HG02763 (cell line): Measurements from ENCODE around the gene PLXNC1.

Experiments used
- ATAC-seq: cut with Tn5 transposase; IDR thresholded peaks from one replicate; pipeline ENCODE4 v1.9.1; 2021; ENCODE audit warnings: mild to moderate bottlenecking, moderate library complexity; ENCODE audit not compliant: unreplicated experiment

Gene PLXNC1

GRCh38 chr12:94262228-94263010 lies 114.0 kb downstream of the PLXNC1 start:
- peak; percentile 32 for ATAC-seq

- peak; percentile 32 for ATAC-seq
These were observed 114.8 kb downstream of the PLXNC1 start for GRCh38 chr12:94263011-94263811.

GRCh38 chr12:94263905-94264561 lies 115.7 kb downstream of the PLXNC1 start:
- no peak for ATAC-seq

- ATAC-seq = no peak
These were observed 116.5 kb downstream of the PLXNC1 start for GRCh38 chr12:94264736-94265485.

GRCh38 chr12:94265539-94265938 lies 117.2 kb downstream of the PLXNC1 start:
- no peak for ATAC-seq

GRCh38 chr12:94265966-94266745 lies 117.8 kb downstream of the PLXNC1 start:
- no peak for ATAC-seq

- ATAC-seq = no peak
These were observed 118.6 kb downstream of the PLXNC1 start for GRCh38 chr12:94266796-94267536.

GRCh38 chr12:94267537-94267872 lies 119.1 kb downstream of the PLXNC1 start:
- no peak for ATAC-seq

- ATAC-seq = no peak
These were observed 119.6 kb downstream of the PLXNC1 start for GRCh38 chr12:94267921-94268471.

- ATAC-seq = no peak
These were observed 121.1 kb downstream of the PLXNC1 start for GRCh38 chr12:94269316-94269999.

GRCh38 chr12:94271351-94271750 lies 123.0 kb downstream of the PLXNC1 start:
- no peak for ATAC-seq

- ATAC-seq = no peak
These were observed 123.9 kb downstream of the PLXNC1 start for GRCh38 chr12:94272280-94272679.

- ATAC-seq = no peak
These were observed 124.9 kb downstream of the PLXNC1 start for GRCh38 chr12:94273272-94273671.

GRCh38 chr12:94276725-94277124 lies 128.3 kb downstream of the PLXNC1 start:
- no peak for ATAC-seq

GRCh38 chr12:94277426-94278000 lies 129.1 kb downstream of the PLXNC1 start:
- no peak for ATAC-seq

- ATAC-seq = no peak
These were observed 131.7 kb downstream of the PLXNC1 start for GRCh38 chr12:94280063-94280462.

GRCh38 chr12:94282675-94283074 lies 134.3 kb downstream of the PLXNC1 start:
- ATAC-seq = no peak

GRCh38 chr12:94284046-94284445 lies 135.7 kb downstream of the PLXNC1 start:
- ATAC-seq = no peak
